ENCODE measurements around the gene CACNB3.

The CACNB3 gene

DNA sequence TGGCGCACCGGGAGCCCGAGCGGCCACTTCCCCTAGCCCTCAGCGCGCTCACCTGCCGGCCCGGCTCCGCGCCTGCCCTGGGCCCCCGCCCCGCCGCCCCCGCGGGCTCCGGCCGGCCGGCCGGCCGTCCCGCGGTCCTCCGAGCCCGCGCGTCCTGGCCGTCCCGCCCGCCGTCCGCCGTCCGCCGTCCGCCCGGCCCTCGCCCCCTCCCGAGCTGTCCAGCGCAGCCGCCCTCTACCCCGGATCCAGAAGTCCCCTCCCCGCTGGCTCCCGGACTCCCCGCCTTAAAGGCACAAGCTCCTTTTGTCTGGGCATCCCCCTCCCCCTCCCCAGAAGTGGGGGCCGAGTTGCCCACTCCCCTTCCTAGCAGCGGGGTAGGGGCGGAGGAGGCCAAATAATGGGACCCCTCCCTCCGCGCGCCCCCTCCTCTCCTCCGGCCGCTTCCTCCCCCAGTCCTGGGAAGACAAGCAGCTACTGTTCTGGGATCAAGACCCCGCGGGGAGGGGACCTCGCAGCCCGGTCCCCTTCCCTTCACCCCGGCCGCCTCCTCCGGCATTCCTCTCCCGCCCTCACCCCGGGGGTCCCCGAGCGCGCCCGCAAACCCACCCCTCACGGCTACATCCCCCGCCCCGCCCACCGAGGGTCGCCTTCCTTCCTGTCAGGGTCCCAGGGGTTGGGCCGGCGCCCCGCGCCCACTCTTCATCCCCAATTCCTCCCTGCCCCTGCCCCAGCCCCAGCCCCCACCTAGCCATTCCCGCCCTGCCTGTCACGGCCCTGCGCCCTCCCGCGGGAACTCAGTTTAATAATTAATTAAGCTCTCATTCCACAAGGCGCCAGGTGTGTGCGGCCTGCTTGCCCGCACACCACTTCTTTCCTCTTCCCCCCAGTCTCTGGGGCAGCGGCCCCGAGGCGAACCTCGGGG is 29.2 kb upstream of the CACNB3 start, which contains the start of gene ADCY6:
TSS of gene ADCY6 (minus strand) at position 236 of the 922 bp plus-strand sequence. CDS start 5,655 bp downstream, outside the sequence.
- Histone ChIP-seq H3K4me2 (ENCODE audit: low read length) (peak within 1 kb of the TSS; percentile 85), H3K4me1 (ENCODE audit: low read length) (peaks cover 13% of the 10 kb centered on the region), H3K36me3 (replicated peaks; ENCODE audit: low read depth, low read length) (no peaks in the 10 kb centered on the region), H3K79me2 (ENCODE audit: low read length) (no peaks in the 10 kb centered on the region), H3K4me3 (ENCODE audit: low read length) (peak within 1 kb of the TSS; percentile 97), H3K27me3 (ENCODE audit: low read depth, low read length) (0 out of 2 replicates have a peak, but pooled peaks cover 3% of the 10 kb centered on the region), H2AFZ (ENCODE audit: low read depth, low read length) (peak within 1 kb of the TSS; percentile 91), H3K9ac (ENCODE audit: low read length) (peak within 1 kb of the TSS; percentile 85), H3K27ac (ENCODE audit: low read length) (no peak within 1 kb of the TSS), H4K20me1 (ENCODE audit: insufficient read depth, low read length) (no peaks in the 10 kb centered on the region), H3K9me3 (ENCODE audit: insufficient read depth, low read length) (no peaks in the 10 kb centered on the region)
- TF ChIP-seq, protein P1, sequence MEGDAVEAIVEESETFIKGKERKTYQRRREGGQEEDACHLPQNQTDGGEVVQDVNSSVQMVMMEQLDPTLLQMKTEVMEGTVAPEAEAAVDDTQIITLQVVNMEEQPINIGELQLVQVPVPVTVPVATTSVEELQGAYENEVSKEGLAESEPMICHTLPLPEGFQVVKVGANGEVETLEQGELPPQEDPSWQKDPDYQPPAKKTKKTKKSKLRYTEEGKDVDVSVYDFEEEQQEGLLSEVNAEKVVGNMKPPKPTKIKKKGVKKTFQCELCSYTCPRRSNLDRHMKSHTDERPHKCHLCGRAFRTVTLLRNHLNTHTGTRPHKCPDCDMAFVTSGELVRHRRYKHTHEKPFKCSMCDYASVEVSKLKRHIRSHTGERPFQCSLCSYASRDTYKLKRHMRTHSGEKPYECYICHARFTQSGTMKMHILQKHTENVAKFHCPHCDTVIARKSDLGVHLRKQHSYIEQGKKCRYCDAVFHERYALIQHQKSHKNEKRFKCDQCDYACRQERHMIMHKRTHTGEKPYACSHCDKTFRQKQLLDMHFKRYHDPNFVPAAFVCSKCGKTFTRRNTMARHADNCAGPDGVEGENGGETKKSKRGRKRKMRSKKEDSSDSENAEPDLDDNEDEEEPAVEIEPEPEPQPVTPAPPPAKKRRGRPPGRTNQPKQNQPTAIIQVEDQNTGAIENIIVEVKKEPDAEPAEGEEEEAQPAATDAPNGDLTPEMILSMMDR (IDR thresholded peaks at IDR 0.05; ENCODE audit: low read depth, low read length): no peak
- TF ChIP-seq EZH2phosphoT487 (IDR thresholded peaks at IDR 0.05; ENCODE audit: low read depth): no peak

DNA sequence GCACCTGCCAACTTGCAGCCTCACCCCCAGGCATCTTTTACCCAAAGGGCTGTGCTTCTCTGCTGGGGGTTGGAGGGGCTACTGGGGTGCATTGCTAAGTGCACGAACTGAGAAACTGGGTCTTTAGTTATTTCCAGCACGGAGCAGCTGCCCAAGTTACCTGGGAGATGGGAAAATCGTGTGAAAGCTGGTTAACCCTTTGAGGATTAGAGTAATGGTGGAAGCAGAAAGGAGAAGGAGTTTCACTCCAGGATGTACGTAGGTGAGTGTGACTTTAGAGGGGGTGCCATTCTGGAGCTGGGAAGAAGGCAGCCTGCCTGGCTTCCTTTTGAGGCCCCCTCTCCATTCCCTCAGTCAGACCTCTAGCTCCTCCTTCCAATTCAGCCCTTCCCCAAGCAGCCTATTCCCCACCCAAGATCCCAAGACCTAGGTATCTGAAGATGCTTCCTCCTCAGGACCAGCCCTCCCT is 28.4 kb upstream of the CACNB3 start:
- peak overlapping the region; percentile 73 for H2AFZ ChIP-seq (ENCODE audit: low read depth, low read length)
- no peaks in the 10 kb centered on the region for H3K9me3 ChIP-seq (ENCODE audit: insufficient read depth, low read length)
- peak overlapping the region; percentile 85 for H3K9ac ChIP-seq (ENCODE audit: low read length)
- TF ChIP-seq, protein P1 (IDR thresholded peaks at IDR 0.05; ENCODE audit: low read depth, low read length): no peak
- TF ChIP-seq EZH2phosphoT487 (IDR thresholded peaks at IDR 0.05; ENCODE audit: low read depth): no peak
- 0 out of 2 replicates have a peak, but pooled peaks cover 3% of the 10 kb centered on the region for H3K27me3 ChIP-seq (ENCODE audit: low read depth, low read length)
- no peaks in the 10 kb centered on the region for H3K79me2 ChIP-seq (ENCODE audit: low read length)
- no peaks in the 10 kb centered on the region for H4K20me1 ChIP-seq (ENCODE audit: insufficient read depth, low read length)
- no peak overlapping the region for H3K27ac ChIP-seq (ENCODE audit: low read length)
- peaks cover 17% of the 10 kb centered on the region for H3K4me1 ChIP-seq (ENCODE audit: low read length)
- no peaks in the 10 kb centered on the region for H3K36me3 ChIP-seq (replicated peaks; ENCODE audit: low read depth, low read length)
- peak overlapping the region; percentile 80 for H3K4me2 ChIP-seq (ENCODE audit: low read length)
- peak overlapping the region; percentile 97 for H3K4me3 ChIP-seq (ENCODE audit: low read length)

DNA sequence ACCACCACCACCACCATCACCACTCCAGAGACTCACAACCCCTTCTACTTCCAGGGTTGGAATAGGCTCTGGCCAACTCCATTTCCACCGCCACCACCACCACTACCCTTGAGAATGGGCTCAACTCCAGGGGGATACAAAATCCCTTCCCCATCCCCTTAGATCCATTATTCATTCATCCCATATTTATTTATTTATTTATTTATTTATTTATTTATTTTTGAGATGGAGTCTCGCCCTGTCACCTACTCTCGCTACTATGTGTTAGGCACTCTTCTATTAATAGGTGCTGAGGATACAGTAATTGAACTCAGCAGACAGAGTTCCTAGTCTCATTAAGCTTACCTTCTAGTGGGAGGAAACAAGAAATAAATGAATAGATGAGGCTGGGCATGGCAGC is 24.6 kb upstream of the CACNB3 start:
- no peak overlapping the region for H3K4me2 ChIP-seq (ENCODE audit: low read length)
- no peak overlapping the region for H3K27ac ChIP-seq (ENCODE audit: low read length)
- H3K4me1 ChIP-seq (ENCODE audit: low read length): peaks cover 11% of the 10 kb centered on the region

DNA sequence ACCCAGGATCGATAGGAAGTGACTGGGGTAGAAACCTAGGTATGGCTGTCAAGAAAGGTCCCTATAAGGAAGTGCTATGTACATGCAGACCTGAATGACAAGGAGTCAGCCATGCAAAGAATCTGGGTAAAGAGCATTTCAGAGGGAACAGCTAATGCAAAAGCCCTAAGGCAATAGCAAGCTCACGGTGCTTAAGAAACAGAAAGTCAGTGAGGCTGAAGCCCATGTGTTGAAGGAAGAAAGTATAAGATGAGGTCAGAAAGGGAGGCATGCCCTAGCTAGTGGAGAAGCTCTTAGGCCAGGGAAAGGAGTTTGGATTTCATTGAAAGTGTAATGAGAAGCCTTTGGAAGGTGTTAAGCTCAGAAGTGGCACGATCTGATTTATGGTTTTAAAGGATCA is 23.4 kb upstream of the CACNB3 start:
- Histone ChIP-seq H3K36me3 (replicated peaks; ENCODE audit: low read depth, low read length) (no peaks in the 10 kb centered on the region), H3K9ac (ENCODE audit: low read length) (no peak overlapping the region), H3K4me3 (ENCODE audit: low read length) (no peak overlapping the region), H3K27ac (ENCODE audit: low read length) (no peak overlapping the region), H3K4me2 (ENCODE audit: low read length) (peak overlapping the region; percentile 40), H4K20me1 (ENCODE audit: insufficient read depth, low read length) (no peaks in the 10 kb centered on the region), H2AFZ (ENCODE audit: low read depth, low read length) (no peak overlapping the region), H3K9me3 (ENCODE audit: insufficient read depth, low read length) (no peaks in the 10 kb centered on the region), H3K27me3 (ENCODE audit: low read depth, low read length) (no peaks in the 10 kb centered on the region), H3K4me1 (ENCODE audit: low read length) (peaks cover 9% of the 10 kb centered on the region), H3K79me2 (ENCODE audit: low read length) (no peaks in the 10 kb centered on the region)
- no peak for TF ChIP-seq EZH2phosphoT487 (IDR thresholded peaks at IDR 0.05; ENCODE audit: low read depth)
- TF ChIP-seq, protein P1 (IDR thresholded peaks at IDR 0.05; ENCODE audit: low read depth, low read length): no peak

More for the DNA sequence above, 24.6 kb upstream of the CACNB3 start:
- no peaks in the 10 kb centered on the region for H3K36me3 ChIP-seq (replicated peaks; ENCODE audit: low read depth, low read length)
- H4K20me1 ChIP-seq (ENCODE audit: insufficient read depth, low read length): no peaks in the 10 kb centered on the region
- no peaks in the 10 kb centered on the region for H3K9me3 ChIP-seq (ENCODE audit: insufficient read depth, low read length)
- TF ChIP-seq, protein P1 (IDR thresholded peaks at IDR 0.05; ENCODE audit: low read depth, low read length): no peak
- TF ChIP-seq EZH2phosphoT487 (IDR thresholded peaks at IDR 0.05; ENCODE audit: low read depth): no peak
- H3K9ac ChIP-seq (ENCODE audit: low read length): no peak overlapping the region
- no peak overlapping the region for H2AFZ ChIP-seq (ENCODE audit: low read depth, low read length)
- no peaks in the 10 kb centered on the region for H3K79me2 ChIP-seq (ENCODE audit: low read length)
- H3K4me3 ChIP-seq (ENCODE audit: low read length): no peak overlapping the region
- H3K27me3 ChIP-seq (ENCODE audit: low read depth, low read length): no peaks in the 10 kb centered on the region

Data from OCI-LY3 (cell line).